Osteocyte (in vitro differentiated cells): ENCODE results near the gene KSR2. TPM values are rescaled to one million over a fixed set of nuclear protein-coding genes. Genes with fewer than 3 reads are reported as not detected.

Experiments used
- DNase-seq: peaks from one replicate; pipeline ENCODE4 v3.0.0; 2021; ENCODE audit warnings: mixed read lengths; ENCODE audit not compliant: unreplicated experiment; ENCODE audit errors: extremely low spot score
- H3K27ac Mint-ChIP-seq: one replicate; pipeline ENCODE4 v1.8.0; 2021; ENCODE audit warnings: mild to moderate bottlenecking, mixed read lengths; ENCODE audit not compliant: unreplicated experiment
- H3K27me3 Mint-ChIP-seq: one replicate; pipeline ENCODE4 v1.8.0; 2021; ENCODE audit warnings: mixed read lengths; ENCODE audit not compliant: unreplicated experiment
- H3K36me3 Mint-ChIP-seq: one replicate; pipeline ENCODE4 v1.8.0; 2021; ENCODE audit warnings: mixed read lengths; ENCODE audit not compliant: unreplicated experiment
- H3K4me1 Mint-ChIP-seq: one replicate; pipeline ENCODE4 v1.8.0; 2021; ENCODE audit warnings: mixed read lengths; ENCODE audit not compliant: unreplicated experiment
- H3K4me3 Mint-ChIP-seq: one replicate; pipeline ENCODE4 v1.8.0; 2021; ENCODE audit warnings: mild to moderate bottlenecking, moderate library complexity, mixed read lengths; ENCODE audit not compliant: unreplicated experiment
- H3K9me3 Mint-ChIP-seq: one replicate; pipeline ENCODE4 v1.8.0; 2021; ENCODE audit warnings: mixed read lengths; ENCODE audit not compliant: unreplicated experiment
- total RNA-seq: library from RNA; stranded (reverse); gene quantifications from 2 replicates; pipeline ENCODE4 v1.2.1, GENCODE V29; 2021
- TF ChIP-seq, protein P1 (sequence below): fragments of 200-600 bp; sonication (generic); IDR thresholded peaks from 2 replicates; pipeline ENCODE4 v1.5.0; 2021; ENCODE audit warnings: antibody characterized with exemption, mild to moderate bottlenecking, moderate library complexity

Gene KSR2
- total RNA-seq, 1 donor from 2014 or later: not detected

DNA sequence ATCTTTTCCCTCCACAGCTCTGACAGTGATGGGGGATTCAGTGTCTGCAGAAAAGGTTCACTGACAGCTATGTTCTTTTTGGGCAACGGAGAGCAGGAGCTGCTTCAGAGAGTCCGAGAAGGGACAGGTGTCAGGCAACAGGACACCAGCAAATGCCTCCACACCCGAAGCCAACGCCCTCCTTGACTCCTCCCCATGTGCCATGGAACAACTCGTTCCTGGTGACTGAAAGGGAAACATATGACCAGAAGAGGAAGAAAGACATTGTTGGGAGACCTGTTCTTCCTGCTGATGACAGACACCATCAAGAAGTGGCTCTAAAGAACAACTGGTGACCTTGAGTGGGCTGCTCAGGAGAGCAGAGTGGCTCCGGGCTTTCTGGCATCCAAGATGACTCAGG, 435.1 kb downstream of the KSR2 start:
- TF ChIP-seq, protein P1, sequence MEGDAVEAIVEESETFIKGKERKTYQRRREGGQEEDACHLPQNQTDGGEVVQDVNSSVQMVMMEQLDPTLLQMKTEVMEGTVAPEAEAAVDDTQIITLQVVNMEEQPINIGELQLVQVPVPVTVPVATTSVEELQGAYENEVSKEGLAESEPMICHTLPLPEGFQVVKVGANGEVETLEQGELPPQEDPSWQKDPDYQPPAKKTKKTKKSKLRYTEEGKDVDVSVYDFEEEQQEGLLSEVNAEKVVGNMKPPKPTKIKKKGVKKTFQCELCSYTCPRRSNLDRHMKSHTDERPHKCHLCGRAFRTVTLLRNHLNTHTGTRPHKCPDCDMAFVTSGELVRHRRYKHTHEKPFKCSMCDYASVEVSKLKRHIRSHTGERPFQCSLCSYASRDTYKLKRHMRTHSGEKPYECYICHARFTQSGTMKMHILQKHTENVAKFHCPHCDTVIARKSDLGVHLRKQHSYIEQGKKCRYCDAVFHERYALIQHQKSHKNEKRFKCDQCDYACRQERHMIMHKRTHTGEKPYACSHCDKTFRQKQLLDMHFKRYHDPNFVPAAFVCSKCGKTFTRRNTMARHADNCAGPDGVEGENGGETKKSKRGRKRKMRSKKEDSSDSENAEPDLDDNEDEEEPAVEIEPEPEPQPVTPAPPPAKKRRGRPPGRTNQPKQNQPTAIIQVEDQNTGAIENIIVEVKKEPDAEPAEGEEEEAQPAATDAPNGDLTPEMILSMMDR: no peak
- H3K9me3 Mint-ChIP-seq: no peaks in the 10 kb centered on the region
- no peak for DNase-seq
- H3K27ac Mint-ChIP-seq: no peak overlapping the region
- no peaks in the 10 kb centered on the region for H3K36me3 Mint-ChIP-seq
- no peaks in the 10 kb centered on the region for H3K4me1 Mint-ChIP-seq
- no peak overlapping the region for H3K4me3 Mint-ChIP-seq
- peaks cover 15% of the 10 kb centered on the region for H3K27me3 Mint-ChIP-seq

DNA sequence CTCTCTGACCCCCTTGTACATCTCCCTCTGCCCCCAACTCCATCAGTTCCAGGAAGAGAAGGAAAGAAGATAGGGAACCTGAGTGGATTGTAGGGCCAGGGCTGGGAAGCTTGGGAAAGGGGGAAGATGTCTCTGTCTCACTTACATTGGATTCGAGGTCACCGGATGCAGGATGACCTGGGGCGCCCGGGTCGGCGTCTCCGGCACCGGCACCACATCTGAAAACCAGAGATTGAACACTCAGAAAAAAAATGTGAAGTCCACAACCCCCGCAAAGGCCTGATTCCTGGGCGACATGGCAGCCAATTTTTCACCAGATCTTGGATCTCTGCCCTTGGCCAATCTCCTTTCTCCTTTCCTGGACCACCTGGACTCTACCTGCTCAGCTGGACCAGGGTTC, 438.0 kb downstream of the KSR2 start:
- no peaks in the 10 kb centered on the region for H3K4me1 Mint-ChIP-seq
- H3K4me3 Mint-ChIP-seq: no peak overlapping the region
- peaks cover 18% of the 10 kb centered on the region for H3K27me3 Mint-ChIP-seq
- TF ChIP-seq, protein P1: no peak
- H3K36me3 Mint-ChIP-seq: no peaks in the 10 kb centered on the region
- no peak overlapping the region for H3K27ac Mint-ChIP-seq
- no peaks in the 10 kb centered on the region for H3K9me3 Mint-ChIP-seq
- DNase-seq: no peak

DNA sequence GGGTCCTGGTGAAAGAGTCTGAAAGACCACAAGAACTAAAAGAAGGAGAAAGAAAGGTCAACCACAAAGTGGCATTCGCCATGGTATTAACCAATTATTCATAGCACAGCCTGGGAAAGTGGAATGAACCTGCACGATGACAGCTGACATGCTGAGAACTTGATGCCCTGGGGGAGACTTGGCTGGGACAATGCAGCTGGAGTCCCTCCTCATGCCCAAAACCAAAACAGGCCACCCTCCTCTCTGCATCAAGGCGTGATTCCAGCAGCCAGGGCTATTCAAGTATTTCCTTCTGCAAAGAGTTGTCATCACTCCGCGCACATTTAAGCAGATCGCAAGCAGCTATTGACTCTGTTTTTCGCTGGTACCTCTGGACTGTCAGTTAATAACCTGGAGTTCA, 440.3 kb downstream of the KSR2 start:
- Mint-ChIP-seq H3K27me3 (peaks cover 15% of the 10 kb centered on the region), H3K4me3 (no peak overlapping the region), H3K27ac (no peak overlapping the region), H3K9me3 (no peaks in the 10 kb centered on the region), H3K36me3 (no peaks in the 10 kb centered on the region), H3K4me1 (no peaks in the 10 kb centered on the region)
- DNase-seq: no peak
- TF ChIP-seq, protein P1: no peak

DNA sequence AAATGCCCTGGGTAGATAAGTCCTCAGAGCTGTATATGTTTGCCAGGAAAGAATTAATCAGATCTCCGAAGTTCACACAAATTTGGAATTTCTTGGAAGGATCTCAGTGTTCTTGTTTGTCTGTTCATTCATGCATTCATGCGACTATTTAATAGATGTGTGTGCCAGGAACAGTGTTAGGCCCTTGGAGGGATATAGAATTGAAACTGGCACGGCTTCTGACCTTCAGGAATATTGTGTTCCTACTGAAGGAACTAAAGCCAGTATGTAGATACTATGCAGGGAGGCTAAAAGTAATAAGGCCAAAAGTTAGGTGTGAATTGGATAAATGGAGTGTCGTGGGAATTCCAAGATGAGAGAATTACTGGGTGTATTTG, 441.3 kb downstream of the KSR2 start:
- no peak overlapping the region for H3K4me3 Mint-ChIP-seq
- no peaks in the 10 kb centered on the region for H3K9me3 Mint-ChIP-seq
- H3K27ac Mint-ChIP-seq: no peak overlapping the region
- DNase-seq: no peak
- no peaks in the 10 kb centered on the region for H3K36me3 Mint-ChIP-seq
- TF ChIP-seq, protein P1: no peak
- no peaks in the 10 kb centered on the region for H3K4me1 Mint-ChIP-seq
- H3K27me3 Mint-ChIP-seq: peaks cover 15% of the 10 kb centered on the region

DNA sequence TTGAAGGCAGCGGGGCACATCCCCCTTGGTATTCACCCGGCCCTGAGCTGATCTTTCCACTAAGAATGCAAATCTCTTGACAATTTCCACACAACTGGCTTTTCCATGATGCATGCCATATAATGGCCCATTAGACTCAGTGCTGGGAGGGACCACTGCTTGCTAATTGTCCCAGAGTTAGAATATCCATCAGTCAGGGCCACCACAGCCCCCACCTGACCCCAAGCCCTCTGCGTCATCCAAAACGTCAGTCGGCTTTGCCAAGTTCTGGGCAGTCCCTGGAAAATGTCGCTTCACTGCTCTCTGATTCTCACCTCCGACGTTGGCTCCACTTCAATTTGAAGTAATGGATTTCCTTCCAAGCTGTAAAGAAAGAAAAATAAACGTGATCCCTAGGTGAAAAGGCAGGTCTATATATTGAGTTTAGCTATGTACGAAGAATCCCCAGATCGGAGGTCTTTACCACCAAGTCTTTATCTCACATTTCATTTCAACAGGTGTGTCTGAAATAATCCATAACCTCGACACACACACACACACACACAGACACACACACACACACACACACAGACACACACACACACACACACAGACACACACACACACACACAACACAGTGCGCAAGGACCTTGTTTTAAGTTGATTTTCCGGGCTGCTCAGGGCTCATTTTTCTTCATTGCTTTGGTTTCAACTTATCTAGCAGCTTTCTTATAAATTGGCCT, 441.9 kb downstream of the KSR2 start:
- H3K4me3 Mint-ChIP-seq: no peak overlapping the region
- H3K27ac Mint-ChIP-seq: no peak overlapping the region
- no peaks in the 10 kb centered on the region for H3K9me3 Mint-ChIP-seq
- TF ChIP-seq, protein P1: no peak
- no peak for DNase-seq
- no peaks in the 10 kb centered on the region for H3K36me3 Mint-ChIP-seq
- no peaks in the 10 kb centered on the region for H3K4me1 Mint-ChIP-seq
- H3K27me3 Mint-ChIP-seq: peaks cover 12% of the 10 kb centered on the region
